Upper lobe of left lung (tissue), 4 donors: ENCODE data around the gene AKAP8L.

Experiments
- CTCF ChIP-seq, 6 experiments: fragments of 450-650 bp in 4 of 6; fragments of 200-600 bp in 2 of 6; sonication (generic) in 2 of 6; IDR thresholded peaks; one replicate each; pipeline ENCODE4 v1.5.1; 2016 to 2019; ENCODE audit warnings: antibody characterized with exemption in 6 of 6
- EP300 ChIP-seq, 4 donors: sonication (generic); formaldehyde crosslinking; IDR thresholded peaks; one replicate each; pipeline ENCODE4 v1.5.1; 2017; ENCODE audit warnings: antibody characterized with exemption in 4 of 4, control low read depth in 2 of 4
- POLR2A ChIP-seq, 4 donors: fragments of 450-650 bp; IDR thresholded peaks; one replicate each; pipeline ENCODE4 v1.5.1; 2016 to 2017; ENCODE audit warnings: antibody characterized with exemption in 4 of 4, mild to moderate bottlenecking in 2 of 4
- POLR2AphosphoS5 ChIP-seq, 2 donors: sonication (generic); formaldehyde crosslinking; IDR thresholded peaks; one replicate each; pipeline ENCODE4 v1.5.1; 2017; ENCODE audit warnings: antibody characterized with exemption in 2 of 2

GRCh38 chr19:15422296-15423075 is 3.7 kb upstream of the AKAP8L start:
- no peak for TF ChIP-seq EP300 (IDR thresholded peaks at IDR 0.05)
- no peak for TF ChIP-seq POLR2AphosphoS5 (IDR thresholded peaks at IDR 0.05)
- no peak for TF ChIP-seq POLR2A (IDR thresholded peaks at IDR 0.05)
- no peak for TF ChIP-seq CTCF (IDR thresholded peaks at IDR 0.05)
